ENCODE data around the gene SEMA3F.
"Not testable (repeated sequence)": the region's sequence is repeated elsewhere in the genome, so short reads cannot be mapped to it uniquely, and the experiment has no call there.

The SEMA3F gene

GRCh38 chr3:50212971-50213370 is 57.8 kb downstream of the SEMA3F start:
- DNase-seq, result no peak

- no peak for DNase-seq
Observed at GRCh38 chr3:50213373-50213772, 58.2 kb downstream of the SEMA3F start.

- no peak for DNase-seq
Observed at GRCh38 chr3:50214824-50215223, 59.7 kb downstream of the SEMA3F start.

GRCh38 chr3:50215529-50215928 is 60.4 kb downstream of the SEMA3F start:
- no peak for DNase-seq

GRCh38 chr3:50217681-50218080 is 62.6 kb downstream of the SEMA3F start:
- DNase-seq, result no peak

- DNase-seq, result no peak
Observed at GRCh38 chr3:50218448-50218847, 63.3 kb downstream of the SEMA3F start.

- no peak for DNase-seq
Observed at GRCh38 chr3:50219285-50219684, 64.2 kb downstream of the SEMA3F start.

GRCh38 chr3:50220109-50220508 is 65.0 kb downstream of the SEMA3F start:
- DNase-seq, result no peak

GRCh38 chr3:50221051-50221410 is 65.9 kb downstream of the SEMA3F start:
- DNase-seq, result no peak

- DNase-seq, result no peak
Observed at GRCh38 chr3:50221411-50222168, 66.5 kb downstream of the SEMA3F start.

- no peak for DNase-seq
Observed at GRCh38 chr3:50222169-50222528, 67.0 kb downstream of the SEMA3F start.

- no peak for DNase-seq
Observed at GRCh38 chr3:50224639-50225038, 69.5 kb downstream of the SEMA3F start.

GRCh38 chr3:50226888-50227389 is 71.8 kb downstream of the SEMA3F start:
- no peak for DNase-seq

GRCh38 chr3:50227390-50228183 is 72.5 kb downstream of the SEMA3F start:
- DNase-seq, result peak; percentile 89

- not testable (repeated sequence) for DNase-seq
Observed at GRCh38 chr3:50228184-50228763, 73.2 kb downstream of the SEMA3F start.

- no peak for DNase-seq
Observed at GRCh38 chr3:50229490-50229889, 74.4 kb downstream of the SEMA3F start.

GRCh38 chr3:50230104-50230793 is 75.1 kb downstream of the SEMA3F start:
- DNase-seq, result no peak

- no peak for DNase-seq
Observed at GRCh38 chr3:50230794-50231125, 75.6 kb downstream of the SEMA3F start.

- no peak for DNase-seq
Observed at GRCh38 chr3:50231581-50231980, 76.5 kb downstream of the SEMA3F start.

GRCh38 chr3:50232303-50232702 is 77.2 kb downstream of the SEMA3F start:
- no peak for DNase-seq

- DNase-seq, result no peak
Observed at GRCh38 chr3:50233176-50233575, 78.1 kb downstream of the SEMA3F start.

GRCh38 chr3:50235716-50236483 is 80.8 kb downstream of the SEMA3F start, which contains the start of gene GNAI2:
Gene GNAI2, plus strand, starts transcription at chr3:50236204. Its CDS starts 132 bp downstream, at chr3:50236336.
- peak; percentile 99 for DNase-seq

Measured in activated gamma-delta T cell treated with Interleukin-2 at 50 U/mL for 16 hours (primary cell).